GM21423 (cell line): ENCODE results near the gene SRGAP3.

Experiments used
- ATAC-seq: cut with Tn5 transposase; IDR thresholded peaks from one replicate; pipeline ENCODE4 v1.9.1; 2021; ENCODE audit warnings: mild to moderate bottlenecking, moderate library complexity; ENCODE audit not compliant: unreplicated experiment

Gene SRGAP3

DNA sequence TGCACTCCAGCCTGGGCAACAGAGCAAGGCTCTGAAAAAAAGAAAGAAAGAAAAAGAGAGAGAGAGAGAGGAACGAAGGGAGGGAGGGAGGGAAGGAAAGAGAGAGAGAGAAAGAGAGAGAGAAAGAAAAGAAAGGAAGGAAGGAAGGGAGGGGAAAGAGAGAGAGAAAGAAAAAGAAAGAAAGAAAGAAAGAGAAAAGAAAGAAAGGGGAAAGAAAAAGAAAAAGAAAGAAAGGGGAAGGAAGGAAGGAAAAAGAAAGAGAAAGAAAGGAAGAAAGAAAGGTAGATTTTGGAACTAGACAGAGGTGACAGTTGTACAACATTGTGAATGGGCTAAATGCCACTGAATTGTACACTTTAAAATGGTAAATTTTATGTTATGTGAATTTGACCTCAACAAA, 5.3 kb upstream of the SRGAP3 start:
- no peak for ATAC-seq

DNA sequence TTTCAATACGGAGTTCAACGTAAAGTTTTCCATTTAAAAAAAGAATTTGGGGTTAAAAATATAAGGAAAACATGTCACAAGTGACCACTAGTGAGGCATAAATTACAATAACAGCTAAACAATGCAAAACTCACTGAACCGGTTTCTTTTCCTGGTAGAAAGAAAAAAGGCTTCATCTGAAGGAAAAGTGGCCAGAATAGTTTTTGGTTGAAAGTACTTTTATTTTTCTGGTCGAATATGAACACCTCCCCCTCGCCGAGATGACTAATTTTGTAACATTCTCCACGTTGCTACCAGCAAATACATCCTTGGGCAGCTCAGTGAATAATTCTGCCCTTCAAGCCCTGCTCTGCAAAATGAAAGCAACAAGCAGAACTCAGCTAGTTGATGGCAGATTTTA, 3.9 kb upstream of the SRGAP3 start:
- ATAC-seq = no peak

DNA sequence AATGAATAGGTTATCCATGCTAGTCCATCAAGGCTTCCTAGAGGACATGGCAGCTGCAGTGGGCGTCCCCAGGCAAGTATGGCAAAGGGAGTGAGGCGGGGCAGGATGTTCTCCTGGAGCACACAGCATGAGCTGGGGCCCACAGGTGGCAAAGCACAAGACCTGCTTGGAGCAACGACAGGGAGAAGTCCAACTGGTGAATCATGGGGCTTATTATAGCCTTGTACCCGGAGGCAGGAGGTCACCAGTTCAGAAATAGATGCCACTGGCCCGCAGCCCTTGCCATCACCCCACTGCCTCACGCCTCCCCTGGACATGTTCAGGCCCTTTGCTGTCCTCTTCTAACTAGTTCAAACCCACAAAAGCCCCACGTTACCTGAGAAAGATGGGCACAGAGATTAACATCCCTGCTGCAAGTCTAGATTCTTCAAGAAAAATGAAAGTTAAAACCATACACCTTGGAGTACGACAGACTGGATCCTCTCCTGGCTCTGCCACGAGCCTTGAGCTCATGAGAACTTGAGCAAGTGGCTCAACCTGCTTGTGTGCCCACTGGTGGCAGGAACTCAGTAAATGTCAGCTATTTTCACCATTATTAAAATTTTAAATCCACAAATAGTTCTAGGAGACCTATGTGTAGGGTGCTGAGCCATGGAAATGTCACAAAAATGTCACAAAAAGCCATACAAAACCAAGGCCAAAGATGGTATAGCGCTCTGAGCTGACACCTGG, 1.8 kb upstream of the SRGAP3 start:
- ATAC-seq = no peak

DNA sequence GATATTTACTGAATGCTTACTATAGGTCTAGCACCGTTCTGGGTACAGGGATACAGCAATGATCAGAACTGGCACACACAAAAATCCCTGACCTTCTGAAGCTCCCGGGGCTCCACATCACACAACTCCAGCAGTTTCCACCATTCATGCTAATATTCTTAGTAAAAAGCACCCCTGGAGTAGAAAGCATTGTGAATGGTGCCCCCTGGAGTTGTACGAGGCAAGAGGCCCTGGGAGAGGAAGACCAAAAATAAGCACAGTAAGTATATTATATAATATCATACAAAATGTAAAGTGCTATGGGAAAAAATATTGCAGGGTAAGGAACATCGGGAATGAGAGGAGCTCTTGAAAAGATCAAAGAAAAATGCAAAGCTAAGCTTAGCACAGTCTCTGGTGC, 790 bp upstream of the SRGAP3 start:
- ATAC-seq = no peak

DNA sequence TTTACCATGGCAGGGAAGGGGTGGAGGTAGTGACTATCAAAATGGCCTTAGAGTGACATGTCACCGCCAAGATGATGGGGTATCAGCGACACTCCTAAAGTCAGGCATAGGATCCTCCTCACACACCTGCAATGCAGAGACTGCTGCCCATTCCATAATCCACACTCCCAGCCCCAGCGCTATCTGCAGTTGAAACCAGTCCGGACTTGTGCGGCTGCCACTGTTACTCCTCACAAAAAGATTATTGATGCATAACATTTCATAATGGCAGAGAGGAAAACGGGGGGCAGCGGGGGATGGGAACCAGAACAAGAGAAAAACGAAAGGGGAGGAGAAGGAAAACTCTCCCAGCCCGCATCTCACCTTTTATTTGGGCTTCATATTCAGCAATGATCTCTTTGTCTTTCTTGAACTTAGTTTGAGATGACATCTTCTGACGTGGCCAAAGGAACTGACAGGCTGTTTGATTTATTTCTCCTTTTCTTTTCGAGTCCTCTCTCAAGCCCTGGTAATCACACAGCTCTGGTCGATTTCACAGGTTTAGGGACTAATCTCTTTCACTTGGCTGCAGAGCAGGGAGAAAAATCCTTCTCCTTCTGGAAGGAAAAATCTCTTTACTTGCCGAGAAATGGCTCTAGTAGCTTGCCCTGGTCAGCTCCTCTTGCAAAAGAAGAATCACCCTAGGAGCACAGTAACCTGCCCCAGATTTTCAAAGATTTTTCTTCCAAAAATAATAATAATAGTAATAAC, 749 bp downstream of the SRGAP3 start:
- no peak for ATAC-seq

DNA sequence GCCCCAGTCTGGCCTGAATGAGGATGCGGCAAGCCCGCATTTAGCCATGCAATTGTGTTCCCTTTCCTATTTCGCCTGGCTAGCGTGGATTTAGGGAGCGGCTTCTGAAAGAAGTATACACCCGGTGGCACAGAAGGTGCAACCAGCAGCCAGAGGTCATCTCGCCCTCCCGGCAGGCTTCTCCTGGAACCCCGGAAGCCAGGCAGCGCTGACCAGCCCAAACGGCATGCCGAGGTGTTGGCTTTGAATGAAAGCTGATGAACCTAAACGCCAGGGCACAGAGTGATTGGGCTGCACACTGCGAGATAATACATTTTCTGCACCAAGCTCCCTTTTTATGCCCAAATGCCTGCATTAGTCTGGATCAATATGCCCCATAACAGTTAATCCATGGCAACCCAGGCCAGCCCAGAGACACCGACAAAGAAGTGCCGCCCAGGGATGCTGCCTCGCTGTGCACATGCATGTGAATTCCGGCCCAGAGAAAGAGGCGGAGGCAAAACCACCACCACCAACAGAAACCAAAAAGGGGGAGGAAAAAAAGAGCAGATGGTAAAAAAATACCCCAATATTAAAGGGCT, 1.4 kb downstream of the SRGAP3 start:
- no peak for ATAC-seq

DNA sequence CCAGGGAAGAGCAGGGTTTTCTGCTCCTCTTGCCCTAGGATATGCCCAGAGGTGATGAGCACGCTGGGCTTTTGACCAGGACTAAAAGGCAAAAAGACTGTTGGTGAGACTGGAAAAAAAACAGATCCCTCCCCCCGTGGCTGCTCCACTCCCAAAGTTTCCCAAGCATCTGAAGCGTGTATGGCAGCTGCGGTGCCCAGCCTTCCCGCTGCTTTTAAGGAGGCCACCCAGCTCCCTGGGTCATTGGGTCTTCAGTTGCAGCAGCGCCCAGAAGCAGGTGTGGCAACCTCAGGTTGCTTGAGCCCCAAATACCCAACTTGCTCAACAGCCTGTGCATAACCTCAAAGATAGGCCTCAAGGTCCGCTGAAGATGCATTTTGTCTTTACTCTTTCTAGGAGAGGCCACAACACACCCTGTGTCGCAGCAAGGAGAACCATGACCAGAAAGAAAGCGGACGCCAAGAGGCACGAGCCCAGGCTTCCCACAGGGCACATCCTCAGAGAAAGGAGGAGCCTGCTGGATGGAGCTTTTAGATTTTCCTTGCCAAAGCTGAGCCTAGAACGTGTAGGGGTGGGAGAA, 2.0 kb downstream of the SRGAP3 start:
- ATAC-seq = no peak

DNA sequence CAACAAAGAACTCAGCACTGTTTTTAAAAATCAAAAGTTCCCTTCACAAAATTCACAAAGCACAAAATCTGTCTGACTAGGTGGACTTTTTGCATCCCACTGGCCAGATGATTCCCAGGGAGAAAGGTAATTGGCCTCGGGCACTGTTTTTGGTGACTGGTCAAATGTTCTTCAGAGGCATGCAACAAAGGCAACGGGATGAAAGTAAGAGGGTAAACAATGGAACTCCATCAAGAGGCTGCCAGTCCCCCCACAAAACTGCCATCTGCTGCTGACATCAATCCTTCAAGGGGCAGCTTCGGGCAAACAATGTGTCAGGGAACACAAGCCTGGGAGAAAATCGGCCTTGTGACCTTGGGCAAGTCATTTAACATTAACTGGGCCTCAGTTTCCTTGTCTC, 3.3 kb downstream of the SRGAP3 start:
- no peak for ATAC-seq

DNA sequence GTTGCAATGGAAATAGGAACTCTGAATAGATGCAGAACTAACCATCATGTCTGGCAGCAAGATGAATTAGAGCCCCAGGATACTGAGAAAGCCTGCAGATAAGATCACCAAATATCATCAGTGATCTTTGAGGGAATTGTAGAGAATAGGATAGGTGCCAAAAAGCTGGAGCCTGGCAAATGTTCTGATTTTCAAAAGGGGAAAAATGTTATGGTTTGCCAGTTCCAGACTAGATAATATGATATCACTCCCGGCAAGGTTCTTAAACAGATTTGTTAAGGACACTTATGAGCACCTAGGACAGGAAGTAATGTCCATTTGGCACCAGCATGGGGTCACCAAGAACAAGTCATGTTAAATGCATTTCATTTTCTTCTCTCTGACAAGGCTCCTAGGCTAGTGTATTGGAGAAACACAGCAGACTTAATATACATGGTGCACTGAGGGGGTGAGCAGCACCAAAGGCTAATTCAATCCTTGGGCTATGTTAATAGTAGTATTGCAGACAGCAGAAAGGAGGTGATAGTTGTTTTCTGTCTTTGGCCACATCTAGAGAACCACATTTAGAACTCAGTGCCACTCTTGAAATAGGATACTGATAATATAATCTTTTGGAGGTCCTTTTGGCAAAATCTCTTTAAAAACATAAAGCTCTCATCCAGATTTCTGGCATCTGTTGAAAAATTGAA, 4.8 kb downstream of the SRGAP3 start:
- ATAC-seq = no peak

DNA sequence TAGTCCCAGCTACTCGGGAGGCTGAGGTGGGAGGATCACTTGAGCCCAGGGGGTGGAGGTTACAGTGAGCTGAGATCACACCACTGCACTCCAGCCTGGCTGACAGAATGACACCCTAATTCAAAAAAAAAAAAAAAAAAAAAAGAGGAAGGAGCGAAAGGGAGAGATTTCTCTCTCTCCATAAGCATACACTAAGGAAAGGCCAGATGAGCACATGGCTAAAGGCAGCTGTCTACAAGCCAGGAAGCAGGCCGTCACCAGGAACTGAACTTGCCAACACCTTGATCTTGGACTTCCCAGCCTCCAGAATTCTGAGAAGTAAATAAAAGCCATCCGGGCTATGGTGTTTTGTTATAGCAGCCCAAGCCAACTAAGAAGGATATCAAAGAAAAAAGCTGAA, 7.5 kb downstream of the SRGAP3 start:
- ATAC-seq = no peak

DNA sequence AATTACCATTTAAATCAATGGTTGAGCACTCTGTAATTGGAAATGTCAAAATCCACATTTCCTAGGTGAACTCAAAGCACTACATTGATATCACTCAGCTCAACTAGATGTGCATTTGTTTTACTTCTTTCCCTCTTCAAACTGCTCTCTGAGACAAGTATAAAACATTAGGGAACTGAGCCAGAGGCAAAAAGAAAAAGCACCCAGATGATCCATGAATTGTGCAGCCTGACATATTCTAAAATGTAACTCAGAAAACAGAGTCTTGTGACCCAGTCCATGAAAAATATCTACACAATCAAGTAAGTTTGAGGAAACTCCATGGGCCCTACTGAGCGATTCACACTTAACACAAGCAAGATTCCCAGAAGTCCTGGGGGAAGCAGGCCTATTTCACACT, 9.8 kb downstream of the SRGAP3 start:
- ATAC-seq = no peak

DNA sequence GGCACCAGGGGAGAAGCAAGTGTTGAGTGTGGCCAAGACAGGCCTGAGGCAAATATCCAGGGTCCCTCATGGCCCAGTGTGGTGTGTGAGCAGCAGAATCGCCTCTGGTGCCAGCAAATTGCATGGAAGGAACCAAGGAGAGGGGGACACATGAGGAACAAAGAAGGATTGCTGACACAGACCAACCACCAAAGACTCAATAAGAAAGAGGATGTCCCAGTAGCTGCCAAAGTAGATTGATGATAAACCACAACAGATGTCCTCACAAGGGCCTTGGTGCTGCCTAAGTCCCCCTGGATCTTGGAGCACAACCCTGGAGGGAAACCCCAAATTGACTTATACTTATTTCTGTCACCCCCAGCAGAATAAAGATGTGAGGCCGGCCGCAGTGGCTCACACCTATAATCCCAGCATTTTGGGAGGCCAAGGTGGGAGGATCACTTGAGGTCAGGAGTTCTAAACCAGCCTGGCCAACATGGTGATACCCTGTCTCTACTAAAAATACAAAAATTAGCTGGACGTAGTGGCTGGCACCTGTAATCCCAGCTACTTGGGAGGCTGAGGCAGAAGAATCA, 10.6 kb downstream of the SRGAP3 start:
- no peak for ATAC-seq

DNA sequence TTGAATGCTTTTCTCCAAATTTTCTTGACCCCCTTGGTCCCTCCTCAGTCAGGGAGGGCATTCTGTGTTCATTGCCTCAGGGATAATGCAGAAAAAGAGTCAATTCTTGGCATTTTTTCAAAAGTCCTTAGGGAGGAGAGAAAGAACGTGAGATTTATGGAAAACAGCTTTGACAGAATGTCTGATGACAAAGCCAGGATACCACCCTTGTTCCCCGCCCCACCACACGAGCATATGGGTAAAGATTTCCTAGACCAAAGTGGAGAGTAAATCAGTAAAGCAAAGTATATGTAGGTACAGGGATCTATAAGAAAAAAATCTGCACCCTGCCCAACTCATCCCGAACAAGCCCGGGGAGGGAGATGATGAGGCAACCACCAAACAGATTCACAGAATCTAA, 11.2 kb downstream of the SRGAP3 start:
- no peak for ATAC-seq

DNA sequence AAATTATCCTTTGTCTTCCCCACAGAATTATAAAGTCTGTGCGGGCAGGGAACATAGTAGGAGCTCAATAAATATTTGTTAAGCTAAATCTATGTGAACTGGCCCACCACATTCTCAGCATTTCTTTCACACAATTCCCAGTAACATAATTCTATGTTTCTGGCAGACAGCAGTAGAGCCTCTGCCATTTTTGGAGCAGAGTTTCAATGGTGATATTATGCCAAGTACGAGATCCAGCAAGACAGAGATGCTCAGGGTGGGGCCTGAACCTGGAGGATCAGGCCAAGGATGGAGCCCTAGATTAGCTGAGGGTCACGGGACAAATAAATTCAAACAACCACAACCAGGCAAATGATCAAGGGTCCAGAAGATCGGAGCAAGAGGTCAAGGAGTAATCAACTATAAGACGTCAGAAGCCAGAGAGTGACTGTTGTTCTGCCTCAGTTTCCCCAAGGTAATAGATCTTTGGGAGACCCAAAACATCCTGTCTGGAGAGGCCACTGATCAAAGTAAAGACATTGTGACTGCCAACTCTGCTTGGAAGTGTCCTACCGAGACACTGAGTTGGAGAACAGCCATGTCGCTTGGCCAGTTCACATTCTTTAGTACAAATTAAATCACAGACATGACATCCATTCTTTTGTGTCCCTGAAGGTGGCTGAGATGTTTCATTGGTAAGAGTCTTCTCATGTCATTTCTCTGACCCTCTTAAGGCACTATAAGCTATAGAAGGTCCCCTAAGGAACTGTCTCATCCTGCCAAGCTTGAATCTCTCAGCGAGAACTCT, 15.4 kb downstream of the SRGAP3 start:
- ATAC-seq = no peak

DNA sequence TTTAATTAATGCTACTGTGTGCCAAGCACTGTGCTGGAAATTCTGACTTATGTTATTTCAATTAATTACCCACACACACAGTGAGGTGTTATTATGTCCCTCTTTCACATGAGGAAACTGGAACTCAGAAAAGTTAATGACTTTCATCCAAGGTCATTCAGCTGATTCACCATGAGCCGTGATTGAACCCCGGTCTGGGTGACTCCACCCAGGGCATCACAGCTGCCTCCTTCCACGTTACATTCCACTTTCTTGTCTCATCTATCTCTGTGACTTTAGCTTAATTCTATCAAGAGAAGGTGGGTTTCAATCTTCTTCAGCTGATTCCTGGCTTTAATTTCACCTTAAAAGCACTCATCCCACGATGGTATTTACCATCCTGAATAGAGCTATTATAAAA, 16.3 kb downstream of the SRGAP3 start:
- ATAC-seq = no peak

DNA sequence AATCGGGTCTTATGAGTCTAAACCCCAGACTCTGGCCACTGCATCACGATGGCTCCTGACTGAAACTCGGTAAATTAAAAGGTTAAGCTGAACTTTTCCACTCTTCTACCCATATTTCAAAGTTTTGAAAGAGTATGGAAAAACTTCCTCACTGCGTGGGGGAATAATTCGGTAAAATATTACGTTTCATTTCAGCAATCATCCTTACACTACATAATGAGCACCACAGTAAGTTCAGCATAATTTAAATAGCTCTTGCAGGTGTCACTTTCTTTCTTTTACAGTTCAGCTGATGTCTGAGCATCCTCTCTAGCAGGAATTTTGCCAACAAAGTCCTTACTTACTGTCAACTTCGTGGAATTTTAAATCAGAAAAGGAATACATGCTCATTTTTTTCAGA, 17.5 kb downstream of the SRGAP3 start:
- ATAC-seq = no peak

DNA sequence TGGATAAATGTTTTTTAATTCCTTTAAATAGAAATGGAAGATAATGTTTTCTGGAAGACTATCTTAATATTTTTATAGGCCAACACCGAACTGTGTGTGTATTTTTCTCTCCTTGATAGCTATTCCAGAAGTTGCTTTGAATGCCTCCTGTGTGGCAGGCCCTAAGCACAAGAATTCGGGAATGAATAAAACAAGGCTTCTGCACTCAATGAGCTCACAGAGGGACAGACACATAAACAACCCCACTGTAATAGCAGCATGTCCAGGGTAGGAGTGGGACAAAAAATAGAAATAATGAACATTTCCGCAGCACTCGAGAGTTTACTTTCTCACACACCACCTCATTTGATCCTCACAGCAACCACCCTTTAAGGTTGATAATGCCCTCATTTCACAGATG, 18.0 kb downstream of the SRGAP3 start:
- ATAC-seq = no peak

DNA sequence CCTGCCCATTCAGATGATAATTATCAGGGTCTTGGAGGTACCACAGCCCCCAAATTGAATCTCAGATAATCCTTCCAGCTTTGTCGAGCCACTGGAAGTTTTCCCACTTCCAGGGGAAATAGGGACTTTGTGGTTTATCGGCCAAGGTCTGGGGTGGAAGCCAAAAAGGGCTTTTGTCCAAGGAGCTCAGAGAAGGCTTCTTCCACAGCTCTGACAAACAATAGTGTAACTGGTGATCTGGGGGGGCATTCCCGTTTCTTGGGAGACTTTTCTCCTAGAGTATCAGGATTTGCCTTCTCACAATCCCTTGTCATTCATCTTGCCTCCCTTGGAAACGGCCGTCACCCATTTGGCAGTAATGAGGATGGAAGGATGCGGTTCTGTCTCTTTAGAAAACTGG, 18.4 kb downstream of the SRGAP3 start:
- ATAC-seq = no peak

DNA sequence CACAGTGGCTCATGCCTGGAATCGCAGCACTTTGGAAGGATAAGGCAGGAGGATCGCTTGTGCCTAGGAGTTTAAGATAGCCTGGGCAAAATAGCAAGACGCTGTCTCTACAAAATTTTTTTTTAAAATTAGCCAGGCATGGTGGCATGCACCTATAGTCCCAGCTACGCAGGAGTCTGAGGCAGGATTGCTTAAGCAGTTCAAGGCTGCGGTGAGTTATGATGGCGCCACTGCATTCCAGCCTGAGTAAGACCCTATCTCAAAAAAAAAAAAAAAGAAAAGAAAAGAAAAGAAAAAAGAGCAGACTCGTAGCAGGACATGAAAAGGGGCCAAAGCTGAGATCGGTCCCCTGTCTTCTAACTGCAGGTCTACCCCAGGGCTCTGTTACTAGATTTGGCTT, 18.9 kb downstream of the SRGAP3 start:
- no peak for ATAC-seq

DNA sequence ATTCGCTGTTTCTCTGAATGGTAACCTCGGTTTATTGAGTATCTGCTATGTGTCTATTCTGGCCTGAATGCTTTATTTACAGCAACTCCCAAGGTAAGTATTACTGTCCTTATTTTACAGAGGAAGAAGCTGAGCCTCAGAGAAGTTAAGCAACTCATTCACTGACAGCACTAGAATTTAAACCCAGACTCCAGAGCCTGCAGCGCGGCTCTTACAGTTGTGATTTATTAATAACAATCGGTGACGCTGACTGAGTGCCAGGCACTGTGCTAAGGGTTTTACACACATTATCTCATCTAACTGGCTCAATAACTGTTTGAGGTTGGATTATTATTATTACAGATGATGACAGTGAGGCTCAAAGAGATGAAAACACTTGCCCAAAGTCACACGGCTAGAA, 19.6 kb downstream of the SRGAP3 start:
- ATAC-seq = no peak
